Upper lobe of right lung (tissue), 1 donor: Measurements from ENCODE around the gene SHANK3. TPM values are rescaled to one million over a fixed set of nuclear protein-coding genes. Genes with fewer than 3 reads are reported as not detected.
A peak's percentile ranks its signal among the peaks of the same experiment; 100 is the strongest.

Source experiments
- ATAC-seq: fragments of 200-7000 bp; cut with Tn5 transposase; one replicate; pipeline ENCODE4 v1.9.1; 2020; ENCODE audit warnings: mild to moderate bottlenecking, moderate library complexity
- DNase-seq: peaks from one replicate; pipeline ENCODE4 v3.0.0-alpha.2; 2020
- H3K27ac ChIP-seq: fragments of 200-600 bp; one replicate; pipeline ENCODE4 v1.8.0; 2022
- H3K27me3 ChIP-seq: fragments of 200-600 bp; one replicate; pipeline ENCODE4 v1.8.0; 2022; ENCODE audit warnings: mild to moderate bottlenecking
- H3K36me3 ChIP-seq: fragments of 200-600 bp; one replicate; pipeline ENCODE4 v1.8.0; 2022
- H3K4me1 ChIP-seq: fragments of 200-600 bp; one replicate; pipeline ENCODE4 v1.8.0; 2022
- H3K4me3 ChIP-seq: fragments of 200-600 bp; one replicate; pipeline ENCODE4 v1.8.0; 2022; ENCODE audit warnings: mild to moderate bottlenecking
- H3K9me3 ChIP-seq: fragments of 200-600 bp; one replicate; pipeline ENCODE4 v1.8.0; 2022
- CTCF ChIP-seq: fragments of 200-600 bp; IDR thresholded peaks from one replicate; pipeline ENCODE4 v1.8.0; 2022; ENCODE audit warnings: antibody characterized with exemption
- intact Hi-C: fragments of 100-400 bp; cut with DNase I; formaldehyde crosslinking; loops from one replicate; pipeline ENCODE4 v1.11.0; 2022
- total RNA-seq: library from RNA; stranded (reverse); fragmentation: NEBNext Ultra II Directional; extraction: Animal tissue kit (Norgen Biotek cat#: 25700); gene quantifications from one replicate; pipeline ENCODE4 v1.2.1, GENCODE V29; 2021
- donor health status: DM: no; HTN: yes; CAD: no; lungs with severe emphysema.

SHANK3 gene
- total RNA-seq, 1 donor from 2014 or later: 59.9 TPM

- peaks cover 20% of the 10 kb centered on the region for H3K4me1 ChIP-seq
- no peak for ATAC-seq
- H3K27me3 ChIP-seq: no peaks in the 10 kb centered on the region
- peaks cover 4% of the 10 kb centered on the region for H3K36me3 ChIP-seq
- H3K9me3 ChIP-seq: no peaks in the 10 kb centered on the region
- DNase-seq: peak; percentile 63
- no peak overlapping the region for H3K27ac ChIP-seq
- intact Hi-C loops: no loop called here
- no peak for TF ChIP-seq CTCF
- H3K4me3 ChIP-seq: no peak overlapping the region
These were observed 25.9 kb downstream of the SHANK3 start for GRCh38 chr22:50698546-50698945.

DNA sequence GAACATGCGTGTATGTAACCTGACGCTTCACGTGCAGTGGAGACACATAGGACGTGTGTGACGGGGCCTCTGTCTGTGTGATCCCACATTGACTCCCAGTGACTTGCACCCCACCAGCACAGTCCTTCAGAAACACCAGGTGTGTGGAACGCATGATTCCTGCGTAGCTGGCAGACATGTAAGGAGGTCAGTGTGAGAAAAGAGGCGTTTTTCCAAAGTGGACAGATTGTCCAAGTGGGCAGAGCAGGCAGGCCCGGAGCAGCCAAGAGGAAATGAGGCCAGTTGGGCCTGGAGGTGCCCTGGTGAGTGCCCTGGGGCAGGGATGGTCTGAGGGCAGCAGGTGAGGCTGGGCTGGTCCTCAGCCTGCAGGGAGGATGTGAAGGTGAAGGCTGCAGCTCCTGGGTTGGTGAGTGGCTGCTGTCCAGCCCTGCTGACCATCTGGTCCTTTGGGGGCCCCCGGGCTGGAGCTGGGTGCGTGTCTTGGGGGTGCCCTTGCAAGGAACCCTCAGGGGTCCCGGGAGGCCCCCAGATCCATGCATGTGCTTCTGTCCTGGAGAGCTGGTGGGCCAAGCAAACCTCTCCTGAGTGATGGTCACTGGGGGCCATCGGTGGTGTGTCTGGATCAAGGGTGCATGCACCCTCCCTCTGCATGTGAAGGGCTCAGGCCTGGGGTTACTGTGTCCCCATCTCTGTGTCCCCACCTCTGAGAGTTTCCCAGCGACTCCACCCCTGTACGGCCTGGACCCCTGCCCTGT lies 26.6 kb downstream of the SHANK3 start:
- intact Hi-C loops: no loop called here
- ATAC-seq: no peak
- no peaks in the 10 kb centered on the region for H3K9me3 ChIP-seq
- peaks cover 4% of the 10 kb centered on the region for H3K36me3 ChIP-seq
- TF ChIP-seq CTCF: no peak
- peak; percentile 48 for DNase-seq
- H3K27ac ChIP-seq: no peak overlapping the region
- peaks cover 20% of the 10 kb centered on the region for H3K4me1 ChIP-seq
- no peak overlapping the region for H3K4me3 ChIP-seq
- no peaks in the 10 kb centered on the region for H3K27me3 ChIP-seq

DNA sequence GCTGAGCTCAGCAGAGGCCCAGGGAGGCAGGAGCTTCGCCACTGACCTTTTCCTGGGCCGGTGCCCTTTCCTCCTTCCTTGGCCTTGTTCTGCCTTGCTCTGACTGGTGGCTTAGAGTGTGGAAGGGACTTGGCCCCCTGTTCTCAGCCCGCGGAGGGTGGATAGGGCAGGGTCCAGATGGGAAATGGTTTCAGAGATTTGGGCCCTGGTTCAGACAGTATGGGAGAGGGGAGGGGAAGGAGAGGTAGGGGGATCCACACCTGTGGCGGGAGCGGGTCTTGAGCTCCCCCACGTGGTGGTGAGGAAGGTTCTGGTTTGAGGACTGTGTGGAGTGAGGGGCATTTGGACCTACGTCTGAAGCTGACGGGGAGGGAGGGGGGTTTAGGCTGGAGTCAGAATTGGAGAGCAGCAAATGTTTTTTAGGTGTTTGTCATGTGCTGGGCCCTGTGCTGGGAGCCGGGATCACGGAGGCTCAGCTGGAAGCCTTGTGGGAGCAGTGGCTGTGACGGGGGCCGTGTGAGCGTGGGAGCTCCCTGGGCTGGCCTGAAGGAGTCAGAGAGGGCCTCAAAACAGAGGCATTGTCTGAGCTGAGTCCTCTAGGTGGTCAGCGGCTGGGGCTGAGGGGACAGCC lies 27.2 kb downstream of the SHANK3 start:
- Histone ChIP-seq H3K27me3 (no peaks in the 10 kb centered on the region), H3K4me3 (no peak overlapping the region), H3K36me3 (peaks cover 4% of the 10 kb centered on the region), H3K4me1 (peaks cover 20% of the 10 kb centered on the region), H3K9me3 (no peaks in the 10 kb centered on the region), H3K27ac (no peak overlapping the region)
- ATAC-seq (no peak), DNase-seq (peak; percentile 57)
- no peak for TF ChIP-seq CTCF
- intact Hi-C loops: no loop called here

- ATAC-seq (no peak), DNase-seq (peak; percentile 58)
- Histone ChIP-seq H3K27ac (no peak overlapping the region), H3K4me3 (no peak overlapping the region), H3K9me3 (no peaks in the 10 kb centered on the region), H3K36me3 (peaks cover 4% of the 10 kb centered on the region), H3K27me3 (no peaks in the 10 kb centered on the region), H3K4me1 (peaks cover 20% of the 10 kb centered on the region)
- TF ChIP-seq CTCF: no peak
- intact Hi-C loops: no loop called here
These were observed 27.9 kb downstream of the SHANK3 start for GRCh38 chr22:50700387-50701075.

GRCh38 chr22:50701076-50701419 lies 28.4 kb downstream of the SHANK3 start:
- no peak for ATAC-seq
- Histone ChIP-seq H3K36me3 (peaks cover 4% of the 10 kb centered on the region), H3K27ac (no peak overlapping the region), H3K4me3 (no peak overlapping the region), H3K9me3 (no peaks in the 10 kb centered on the region), H3K27me3 (no peaks in the 10 kb centered on the region), H3K4me1 (peaks cover 20% of the 10 kb centered on the region)
- DNase-seq: no peak
- no peak for TF ChIP-seq CTCF
- intact Hi-C loops: no loop called here
